HEK293T (cell line): Measurements from ENCODE around the gene ALDH1A3.

Experiments
- CTCF ChIA-PET: fragments of 350-600 bp; formaldehyde crosslinking; extraction: SDS; loops from one replicate; lab custom pipeline; 2021; ENCODE audit warnings: antibody characterized with exemption, inconsistent platforms; lab: Yijun Ruan, JAX
- POLR2A ChIA-PET: fragments of 350-600 bp; formaldehyde crosslinking; extraction: SDS; loops from one replicate; lab custom pipeline; 2020; ENCODE audit warnings: antibody characterized with exemption, inconsistent platforms; lab: Yijun Ruan, JAX
- DNase-seq: peaks from one replicate; pipeline ENCODE4 v3.0.0; 2012; ENCODE audit warnings: mixed read lengths; ENCODE audit errors: extremely low spot score
- ARNT ChIP-seq: fragments of 450-650 bp; IDR thresholded peaks from 2 replicates; pipeline ENCODE4 v1.6.1; 2017; ENCODE audit warnings: mild to moderate bottlenecking
- BHLHE40 ChIP-seq: fragments of 450-650 bp; IDR thresholded peaks from 2 replicates; pipeline ENCODE4 v1.6.1; 2016; ENCODE audit warnings: mild to moderate bottlenecking, moderate library complexity, borderline replicate concordance
- CTBP1 ChIP-seq: fragments of 450-650 bp; IDR thresholded peaks from 2 replicates; pipeline ENCODE4 v1.6.1; 2016; ENCODE audit warnings: borderline replicate concordance
- ELF4 ChIP-seq: fragments of 450-650 bp; IDR thresholded peaks from 2 replicates; pipeline ENCODE4 v1.6.1; 2017; ENCODE audit warnings: antibody characterized with exemption
- FOXA1 ChIP-seq: fragments of 450-650 bp; IDR thresholded peaks from 2 replicates; pipeline ENCODE4 v1.6.1; 2016; ENCODE audit warnings: mild to moderate bottlenecking
- FOXK2 ChIP-seq: fragments of 450-650 bp; IDR thresholded peaks from 2 replicates; pipeline ENCODE4 v1.6.1; 2016; ENCODE audit warnings: mild to moderate bottlenecking
- FOXM1 ChIP-seq: fragments of 450-650 bp; IDR thresholded peaks from 2 replicates; pipeline ENCODE4 v1.6.1; 2017; ENCODE audit warnings: mild to moderate bottlenecking, borderline replicate concordance
- HDGF ChIP-seq: fragments of 450-650 bp; IDR thresholded peaks from 2 replicates; pipeline ENCODE4 v1.6.1; 2017; ENCODE audit warnings: antibody characterized with exemption, borderline replicate concordance
- L3MBTL2 ChIP-seq: fragments of 450-650 bp; conservative IDR thresholded peaks from 2 replicates; pipeline ENCODE4 v1.6.1; 2016; ENCODE audit warnings: mild to moderate bottlenecking
- LEF1 ChIP-seq: fragments of 450-650 bp; IDR thresholded peaks from 2 replicates; pipeline ENCODE4 v1.6.1; 2017; ENCODE audit warnings: mild to moderate bottlenecking, borderline replicate concordance
- NFRKB ChIP-seq: fragments of 450-650 bp; IDR thresholded peaks from 2 replicates; pipeline ENCODE4 v1.6.1; 2016; ENCODE audit warnings: mild to moderate bottlenecking, moderate library complexity
- PKNOX1 ChIP-seq: fragments of 450-650 bp; IDR thresholded peaks from 2 replicates; pipeline ENCODE4 v1.6.1; 2016
- SP1 ChIP-seq: fragments of 450-650 bp; IDR thresholded peaks from 2 replicates; pipeline ENCODE4 v1.6.1; 2017
- SUZ12 ChIP-seq: fragments of 450-650 bp; IDR thresholded peaks from 2 replicates; pipeline ENCODE4 v1.6.1; 2016; ENCODE audit warnings: mild to moderate bottlenecking
- TARDBP ChIP-seq: fragments of 450-650 bp; IDR thresholded peaks from 2 replicates; pipeline ENCODE4 v1.6.1; 2016
- ZNF384 ChIP-seq: fragments of 450-650 bp; IDR thresholded peaks from 2 replicates; pipeline ENCODE4 v1.6.1; 2016

Gene ALDH1A3

GRCh38 chr15:100853676-100854440 is 25.8 kb upstream of the ALDH1A3 start:
- CTCF ChIA-PET = no interaction called here
- DNase-seq = no peak
- no peak for TF ChIP-seq ELF4
- no peak for TF ChIP-seq SUZ12
- TF ChIP-seq NFRKB = no peak
- no peak for TF ChIP-seq HDGF
- no peak for TF ChIP-seq FOXK2
- no peak for TF ChIP-seq SP1
- no peak for TF ChIP-seq FOXA1
- no peak for TF ChIP-seq LEF1
- no peak for TF ChIP-seq L3MBTL2
- no peak for TF ChIP-seq FOXM1
- no peak for TF ChIP-seq TARDBP
- no peak for TF ChIP-seq BHLHE40
- TF ChIP-seq ARNT = no peak
- TF ChIP-seq CTBP1 = no peak
- no peak for TF ChIP-seq ZNF384
- TF ChIP-seq PKNOX1 = no peak
- POLR2A ChIA-PET = no interaction called here

- CTCF ChIA-PET = interaction anchor here (0.6 kb wide), 1 partner anchor 326 kb away, joined by 3 read pairs; no protein-coding TSS in a partner anchor
Measured at GRCh38 chr15:100856867-100857266, 22.8 kb upstream of the ALDH1A3 start.

GRCh38 chr15:100858294-100858693 is 21.3 kb upstream of the ALDH1A3 start:
- POLR2A ChIA-PET = no interaction called here
- CTCF ChIA-PET = interaction anchor here (1.4 kb wide), 1 partner anchor 150 kb away, joined by 3 read pairs; no protein-coding TSS in a partner anchor
- TF ChIP-seq CTBP1 (no peak), FOXK2 (no peak), SUZ12 (no peak), HDGF (no peak), ELF4 (no peak), SP1 (no peak), TARDBP (no peak), L3MBTL2 (no peak), ARNT (no peak), FOXA1 (no peak)
- DNase-seq = no peak

More at GRCh38 chr15:100856867-100857266, 22.8 kb upstream of the ALDH1A3 start:
- POLR2A ChIA-PET = no interaction called here
- TF ChIP-seq PKNOX1 (no peak), ARNT (no peak), TARDBP (no peak), ZNF384 (no peak), ELF4 (no peak), HDGF (no peak), FOXM1 (no peak)
- no peak for DNase-seq

- POLR2A ChIA-PET = no interaction called here
- TF ChIP-seq ELF4 (no peak), FOXA1 (no peak), ZNF384 (no peak), L3MBTL2 (no peak), CTBP1 (no peak), FOXM1 (no peak), BHLHE40 (no peak), SUZ12 (no peak), TARDBP (no peak), LEF1 (no peak), ARNT (no peak), FOXK2 (no peak), HDGF (no peak)
- CTCF ChIA-PET = no interaction called here
- DNase-seq = no peak
Measured at GRCh38 chr15:100859970-100860828, 19.4 kb upstream of the ALDH1A3 start.

GRCh38 chr15:100860829-100861510 is 18.7 kb upstream of the ALDH1A3 start:
- ChIA-PET CTCF (no interaction called here), POLR2A (no interaction called here)
- TF ChIP-seq SUZ12 (no peak), ARNT (no peak), FOXA1 (no peak), ELF4 (no peak), TARDBP (no peak), PKNOX1 (no peak), LEF1 (no peak), ZNF384 (no peak), HDGF (no peak)
- no peak for DNase-seq
